Skeletal muscle satellite cell (primary cell): ENCODE data around the gene SLC10A1.

Source experiments
- H3K27me3 ChIP-seq: 2 replicates; pipeline ENCODE4 v1.7.0; 2013; ENCODE audit warnings: low read length; ENCODE audit not compliant: control insufficient read depth, insufficient read depth
- H3K36me3 ChIP-seq: 2 replicates; pipeline ENCODE4 v1.7.0; 2013; ENCODE audit warnings: mild to moderate bottlenecking, control low read depth, low read length; ENCODE audit not compliant: insufficient read depth
- H3K4me1 ChIP-seq: 2 replicates; pipeline ENCODE4 v1.7.0; 2013; ENCODE audit warnings: low read length; ENCODE audit not compliant: control insufficient read depth, insufficient read depth
- H3K4me2 ChIP-seq: 2 replicates; pipeline ENCODE4 v1.7.0; 2013; ENCODE audit warnings: mild to moderate bottlenecking, low read length
- H3K4me3 ChIP-seq: 2 replicates; pipeline ENCODE4 v1.7.0; 2013; ENCODE audit warnings: low read length
- H3K9ac ChIP-seq: 2 replicates; pipeline ENCODE4 v1.7.0; 2013; ENCODE audit warnings: mild to moderate bottlenecking, low read depth, low read length, moderate library complexity
- H3K9me3 ChIP-seq: replicated peaks from 2 replicates; pipeline ENCODE4 v1.7.0; 2013; ENCODE audit warnings: mild to moderate bottlenecking, control low read depth, low read length

Gene SLC10A1

GRCh38 chr14:69807192-69807591, 10.2 kb upstream of the SLC10A1 start:
- no peak overlapping the region for H3K4me3 ChIP-seq
- no peak overlapping the region for H3K4me2 ChIP-seq
- peaks cover 23% of the 10 kb centered on the region for H3K27me3 ChIP-seq
- H3K9ac ChIP-seq = no peak overlapping the region
- H3K36me3 ChIP-seq = no peaks in the 10 kb centered on the region
- H3K4me1 ChIP-seq = no peaks in the 10 kb centered on the region
- H3K9me3 ChIP-seq = no peaks in the 10 kb centered on the region

GRCh38 chr14:69804902-69805301, 7.9 kb upstream of the SLC10A1 start:
- H3K9me3 ChIP-seq = no peaks in the 10 kb centered on the region
- H3K27me3 ChIP-seq = peaks cover 12% of the 10 kb centered on the region
- no peaks in the 10 kb centered on the region for H3K36me3 ChIP-seq
- H3K4me1 ChIP-seq = no peaks in the 10 kb centered on the region
- no peak overlapping the region for H3K4me2 ChIP-seq
- H3K4me3 ChIP-seq = no peak overlapping the region
- no peak overlapping the region for H3K9ac ChIP-seq

GRCh38 chr14:69803753-69804152, 6.7 kb upstream of the SLC10A1 start:
- H3K9me3 ChIP-seq = no peaks in the 10 kb centered on the region
- H3K27me3 ChIP-seq = peaks cover 9% of the 10 kb centered on the region
- no peak overlapping the region for H3K9ac ChIP-seq
- H3K4me1 ChIP-seq = no peaks in the 10 kb centered on the region
- H3K4me3 ChIP-seq = no peak overlapping the region
- H3K36me3 ChIP-seq = no peaks in the 10 kb centered on the region
- H3K4me2 ChIP-seq = no peak overlapping the region

GRCh38 chr14:69798339-69798735, 1.3 kb upstream of the SLC10A1 start:
- Histone ChIP-seq H3K9me3 (no peaks in the 10 kb centered on the region), H3K4me3 (no peak overlapping the region), H3K4me2 (no peak overlapping the region), H3K4me1 (no peaks in the 10 kb centered on the region), H3K27me3 (no peaks in the 10 kb centered on the region), H3K36me3 (no peaks in the 10 kb centered on the region), H3K9ac (no peak overlapping the region)

- no peaks in the 10 kb centered on the region for H3K36me3 ChIP-seq
- no peak overlapping the region for H3K9ac ChIP-seq
- no peaks in the 10 kb centered on the region for H3K27me3 ChIP-seq
- no peak overlapping the region for H3K4me2 ChIP-seq
- no peak overlapping the region for H3K4me3 ChIP-seq
- no peaks in the 10 kb centered on the region for H3K9me3 ChIP-seq
- no peaks in the 10 kb centered on the region for H3K4me1 ChIP-seq
Measured at GRCh38 chr14:69797573-69798338, 715 bp upstream of the SLC10A1 start.

- Histone ChIP-seq H3K36me3 (no peaks in the 10 kb centered on the region), H3K4me2 (no peak overlapping the region), H3K9ac (no peak overlapping the region), H3K4me3 (no peak overlapping the region), H3K27me3 (no peaks in the 10 kb centered on the region), H3K4me1 (no peaks in the 10 kb centered on the region), H3K9me3 (no peaks in the 10 kb centered on the region)
Measured at GRCh38 chr14:69795691-69796090, 1.4 kb downstream of the SLC10A1 start.

GRCh38 chr14:69794791-69795190, 2.2 kb downstream of the SLC10A1 start:
- no peaks in the 10 kb centered on the region for H3K9me3 ChIP-seq
- H3K27me3 ChIP-seq = no peaks in the 10 kb centered on the region
- no peak overlapping the region for H3K9ac ChIP-seq
- H3K4me3 ChIP-seq = no peak overlapping the region
- H3K4me1 ChIP-seq = no peaks in the 10 kb centered on the region
- no peak overlapping the region for H3K4me2 ChIP-seq
- H3K36me3 ChIP-seq = no peaks in the 10 kb centered on the region

GRCh38 chr14:69792887-69793421, 4.1 kb downstream of the SLC10A1 start:
- Histone ChIP-seq H3K4me1 (no peaks in the 10 kb centered on the region), H3K9me3 (no peaks in the 10 kb centered on the region), H3K9ac (no peak overlapping the region), H3K4me2 (no peak overlapping the region), H3K4me3 (no peak overlapping the region), H3K36me3 (no peaks in the 10 kb centered on the region), H3K27me3 (no peaks in the 10 kb centered on the region)

GRCh38 chr14:69789118-69789640, 7.9 kb downstream of the SLC10A1 start:
- Histone ChIP-seq H3K9ac (no peak overlapping the region), H3K4me2 (no peak overlapping the region), H3K27me3 (no peaks in the 10 kb centered on the region), H3K36me3 (peaks cover 3% of the 10 kb centered on the region), H3K9me3 (no peaks in the 10 kb centered on the region), H3K4me1 (no peaks in the 10 kb centered on the region), H3K4me3 (no peak overlapping the region)

- Histone ChIP-seq H3K9ac (no peak overlapping the region), H3K4me2 (no peak overlapping the region), H3K4me3 (no peak overlapping the region), H3K36me3 (peaks cover 3% of the 10 kb centered on the region), H3K27me3 (no peaks in the 10 kb centered on the region), H3K4me1 (no peaks in the 10 kb centered on the region), H3K9me3 (no peaks in the 10 kb centered on the region)
Measured at GRCh38 chr14:69786603-69787002, 10.4 kb downstream of the SLC10A1 start.

GRCh38 chr14:69784942-69785341, 12.1 kb downstream of the SLC10A1 start:
- no peaks in the 10 kb centered on the region for H3K9me3 ChIP-seq
- no peak overlapping the region for H3K4me2 ChIP-seq
- no peaks in the 10 kb centered on the region for H3K27me3 ChIP-seq
- H3K4me1 ChIP-seq = no peaks in the 10 kb centered on the region
- H3K4me3 ChIP-seq = no peak overlapping the region
- H3K36me3 ChIP-seq = peaks cover 13% of the 10 kb centered on the region
- no peak overlapping the region for H3K9ac ChIP-seq

GRCh38 chr14:69780952-69781351, 16.1 kb downstream of the SLC10A1 start:
- Histone ChIP-seq H3K27me3 (no peaks in the 10 kb centered on the region), H3K9ac (no peak overlapping the region), H3K9me3 (no peaks in the 10 kb centered on the region), H3K4me1 (no peaks in the 10 kb centered on the region), H3K4me3 (no peak overlapping the region), H3K4me2 (no peak overlapping the region), H3K36me3 (peaks cover 45% of the 10 kb centered on the region)
